ENCODE data around the gene SNRNP35. TPM values are rescaled to one million over a fixed set of nuclear protein-coding genes. Genes with fewer than 3 reads are reported as not detected.

SNRNP35 gene
- total and polyA plus RNA-seq, 9 of the 15 experiments (the other 6 are each of a cell fraction or from before 2014, with no cell fraction given) = 17.7 to 41.0 (median 25.5) TPM

- peak; percentile 56; the same call in 1 of the 2 replicates for TF ChIP-seq GATAD2A (IDR thresholded peaks at IDR 0.05)
- no peak for TF ChIP-seq SRSF7 (optimal IDR thresholded peaks at IDR 0.05; ENCODE audit: low read depth, low read length)
- no peak for TF ChIP-seq RERE (CRISPR knock-in tag; IDR thresholded peaks at IDR 0.05; ENCODE audit: borderline replicate concordance)
- peak; percentile 95 for TF ChIP-seq TFAP4 (CRISPR knock-in tag; IDR thresholded peaks at IDR 0.05; ENCODE audit: borderline replicate concordance)
- TF ChIP-seq SMARCA5 (IDR thresholded peaks at IDR 0.05) = no peak
- peak; percentile 85 for TF ChIP-seq ETV5 (CRISPR knock-in tag; IDR thresholded peaks at IDR 0.05; ENCODE audit: low read depth)
- TF ChIP-seq PCBP2 (IDR thresholded peaks at IDR 0.05; ENCODE audit: low read depth, low read length, poor library complexity, severe bottlenecking) = no peak
- no peak for TF ChIP-seq THAP7 (CRISPR knock-in tag; IDR thresholded peaks at IDR 0.05)
- TF ChIP-seq SMAD1 (IDR thresholded peaks at IDR 0.05; ENCODE audit: low read depth, low read length, partially characterized antibody) = peak; percentile 64
- no peak for TF ChIP-seq NFATC3 (IDR thresholded peaks at IDR 0.05)
- no peak for TF ChIP-seq NCOA1 (IDR thresholded peaks at IDR 0.05; ENCODE audit: low read depth)
- TF ChIP-seq POLR2AphosphoS2 (IDR thresholded peaks at IDR 0.05; ENCODE audit: low read length) = no peak
- no peak for TF ChIP-seq HDAC6 (IDR thresholded peaks at IDR 0.05; ENCODE audit: low read depth, low read length)
- no peak for TF ChIP-seq RAD21 (CRISPR knock-in tag; conservative IDR thresholded peaks at IDR 0.05 in 1 of 2, IDR thresholded peaks at IDR 0.05 in 1 of 2)
- TF ChIP-seq MCM7 (IDR thresholded peaks at IDR 0.05) = no peak
- TF ChIP-seq TAF1 (IDR thresholded peaks at IDR 0.05; ENCODE audit: control insufficient read depth, extremely low read depth, insufficient read depth, low read length, severe bottlenecking) = peak; percentile 89
- no peak for TF ChIP-seq THRB (CRISPR knock-in tag; conservative IDR thresholded peaks at IDR 0.05)
- no peak for TF ChIP-seq TAL1 (IDR thresholded peaks at IDR 0.05)
- TF ChIP-seq BRD9 (IDR thresholded peaks at IDR 0.05; ENCODE audit: low read depth, partially characterized antibody) = peak; percentile 21
- TF ChIP-seq SAP30 (IDR thresholded peaks at IDR 0.05; ENCODE audit: borderline replicate concordance, insufficient read depth, low read depth, low read length, poor library complexity, severe bottlenecking) = peak; percentile 14
These were observed at the start of gene SNRNP35 (continued) for GRCh38 chr12:123457980-123458779.

All from K562 (cell line).